Measurements from ENCODE around the gene CSNK2A2.

- TF ChIP-seq EP300 (IDR thresholded peaks at IDR 0.05; ENCODE audit: low read depth) (no peak), POLR2AphosphoS5 (IDR thresholded peaks at IDR 0.05) (no peak), CTCF (IDR thresholded peaks at IDR 0.05) (no peak)
These were observed 71.4 kb downstream of the CSNK2A2 start for GRCh38 chr16:58126451-58126961.
